GM12892 (cell line): ENCODE measurements around the gene CBFB.

Source experiments
- POLR2A ChIP-seq: IDR thresholded peaks from 2 replicates; pipeline ENCODE4 v1.6.1; 2011; ENCODE audit warnings: low read depth, low read length, control low read depth
- POLR2AphosphoS5 ChIP-seq: IDR thresholded peaks from 2 replicates; pipeline ENCODE4 v1.6.1; 2011; ENCODE audit warnings: low read depth, low read length, control low read depth
- TAF1 ChIP-seq: IDR thresholded peaks from 2 replicates; pipeline ENCODE4 v1.6.1; 2011; ENCODE audit warnings: low read depth, mild to moderate bottlenecking, control low read depth, low read length, borderline replicate concordance

DNA sequence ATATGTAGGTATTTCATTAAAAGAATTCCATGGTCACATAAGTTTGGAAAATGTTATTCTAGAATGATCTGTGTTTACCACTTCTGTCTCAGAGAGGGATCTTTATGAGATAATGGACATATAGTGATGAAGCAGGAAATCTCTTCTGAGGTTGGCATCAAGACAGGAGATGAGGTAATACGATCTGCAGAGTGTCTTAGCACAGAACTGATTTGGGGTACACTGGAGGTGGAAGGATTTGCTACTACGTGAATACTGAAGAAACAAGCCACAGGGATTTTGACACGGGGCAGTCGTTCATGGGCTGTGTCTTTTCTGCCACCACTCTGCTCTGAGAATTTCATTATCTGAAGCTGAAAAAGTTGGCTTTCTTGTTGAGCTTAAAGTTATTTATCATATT, 5.5 kb downstream of the CBFB start:
- no peak for TF ChIP-seq POLR2A
- TF ChIP-seq TAF1 = no peak
- TF ChIP-seq POLR2AphosphoS5 = no peak
